Liver (tissue), 3 donors: ENCODE results near the gene VAC14.

Source experiments
- CTCF ChIP-seq: fragments of 150-350 bp; IDR thresholded peaks from 2 replicates; pipeline ENCODE4 v1.5.1; 2017; ENCODE audit warnings: improper control_type of control experiment, low read depth, low read length; ENCODE audit not compliant: missing input control
- GABPA ChIP-seq, 2 donors: IDR thresholded peaks in 1 of 2; conservative IDR thresholded peaks in 1 of 2; 2 replicates each; pipeline ENCODE4 v1.6.1; 2016; ENCODE audit warnings: antibody characterized with exemption in 2 of 2, mild to moderate bottlenecking in 1 of 2, moderate library complexity in 1 of 2
- donor health status: healthy.
- donor health status: healthy.

GRCh38 chr16:70782237-70782636 lies 18.7 kb downstream of the VAC14 start:
- TF ChIP-seq CTCF (no peak), GABPA (IDR thresholded peaks at IDR 0.05 in 1 of 2, conservative IDR thresholded peaks at IDR 0.05 in 1 of 2) (no peak)
